Measurements from ENCODE around the gene UNC79. TPM values are rescaled to one million over a fixed set of nuclear protein-coding genes. Genes with fewer than 3 reads are reported as not detected.

UNC79 gene
- polyA plus RNA-seq, 3 donors = 0.01 to 0.02 TPM; not detected in 1

DNA sequence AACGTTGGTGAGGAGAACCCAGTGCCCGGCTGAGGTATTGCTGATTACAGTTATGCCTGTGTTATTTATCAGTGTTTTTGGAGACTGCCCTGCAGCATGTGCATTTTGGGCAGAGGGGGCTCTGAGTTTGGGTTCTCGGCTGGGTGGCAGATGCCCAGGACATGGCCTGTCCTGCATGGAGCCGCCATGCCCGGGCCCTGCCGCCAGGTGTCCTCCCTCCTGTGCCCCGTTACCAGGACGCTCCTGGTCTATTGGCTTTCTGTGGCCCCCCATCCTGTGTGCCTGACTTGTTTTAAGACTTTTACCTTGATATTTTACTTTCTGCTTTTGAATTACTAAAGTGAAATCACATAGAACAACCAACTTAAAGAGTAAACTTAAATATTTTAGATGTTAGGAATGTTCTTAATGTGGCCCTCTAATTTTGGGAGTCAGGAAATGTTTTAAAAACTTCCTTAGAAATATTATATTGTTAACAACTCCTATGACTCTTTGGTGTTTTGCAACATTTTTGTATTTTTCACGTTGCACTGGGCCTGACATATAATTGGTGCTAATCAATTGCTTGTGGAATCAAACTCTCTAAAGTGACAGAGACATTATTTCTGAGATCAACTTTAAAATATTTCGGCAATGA is 305.8 kb downstream of the UNC79 start:
- Mint-ChIP-seq H3K36me3 (no peaks in the 10 kb centered on the region), H3K27ac (no peak overlapping the region), H3K27me3 (ENCODE audit: low read depth in 3 of 3) (peaks cover 2 to 7% (median 4%) of the 10 kb centered on the region in 3 donors), H3K4me3 (no peak overlapping the region), H3K4me1 (no peaks in the 10 kb centered on the region), H3K9me3 (peaks cover 0 to 2% (median 0%) of the 10 kb centered on the region in 7 donors)
- intact Hi-C loops (cut with micrococcal nuclease) = no loop called here
- no peaks in the 10 kb centered on the region for H3K4me1 ChIP-seq (ENCODE audit: control insufficient read depth in 1 of 2, insufficient read depth in 2 of 2, low read length in 2 of 2)
- H3K79me2 ChIP-seq (ENCODE audit: insufficient read depth, low read length) = no peaks in the 10 kb centered on the region
- DNase-seq = no peak
- TF ChIP-seq CTCF (IDR thresholded peaks at IDR 0.05) = no peak
- no peaks in the 10 kb centered on the region for H3K27me3 ChIP-seq (ENCODE audit: control insufficient read depth in 2 of 2, insufficient read depth in 2 of 2, low read length in 2 of 2)
- no peaks in the 10 kb centered on the region for H3K9me3 ChIP-seq (replicated peaks in 1 of 2; ENCODE audit: control insufficient read depth in 1 of 2, insufficient read depth in 1 of 2, low read length in 2 of 2)
- no peaks in the 10 kb centered on the region for H4K20me1 ChIP-seq (ENCODE audit: insufficient read depth, low read length)
- no peak overlapping the region for H2AFZ ChIP-seq (ENCODE audit: insufficient read depth, low read depth, low read length, poor library complexity, severe bottlenecking)
- H3K4me3 ChIP-seq (replicated peaks in 1 of 3; ENCODE audit: low read depth in 2 of 3, low read length in 3 of 3) = no peak overlapping the region
- H3K4me2 ChIP-seq (replicated peaks; ENCODE audit: extremely low read depth, low read length, poor library complexity, severe bottlenecking) = no peak overlapping the region
- no peak overlapping the region for H3K9ac ChIP-seq (ENCODE audit: insufficient read depth, low read length, poor library complexity, severe bottlenecking)
- H3K36me3 ChIP-seq (replicated peaks in 1 of 2; ENCODE audit: control insufficient read depth in 1 of 2, insufficient read depth in 2 of 2, low read length in 2 of 2) = no peaks in the 10 kb centered on the region
- no peak overlapping the region for H3K27ac ChIP-seq (ENCODE audit: low read depth in 1 of 2, low read length in 2 of 2)
- 89% methylated on average over 6 of the region's 10 CpGs for WGBS (ENCODE audit: insufficient coverage)

DNA sequence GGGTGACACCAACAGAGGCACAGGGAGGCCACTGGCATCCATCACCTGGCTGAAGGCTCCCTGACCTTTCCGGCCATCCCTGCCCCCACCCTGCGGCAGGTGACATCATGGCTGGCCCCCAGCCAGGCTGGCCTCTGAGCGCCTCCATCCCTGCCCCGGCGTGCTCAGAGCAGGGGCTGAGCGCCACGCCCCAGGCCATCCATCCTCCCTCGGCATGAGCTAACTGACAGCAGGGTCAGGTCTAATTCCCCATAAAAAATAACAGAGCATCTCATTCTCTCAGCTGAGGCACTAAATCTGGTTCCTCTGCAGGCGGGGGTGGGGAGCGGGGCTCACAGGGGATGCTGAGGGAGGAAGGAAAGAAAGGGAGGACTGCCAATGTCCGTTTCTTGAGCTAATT is 306.9 kb downstream of the UNC79 start:
- Mint-ChIP-seq H3K36me3 (no peaks in the 10 kb centered on the region), H3K9me3 (peaks cover 0 to 2% (median 0%) of the 10 kb centered on the region in 7 donors), H3K4me3 (no peak overlapping the region), H3K27me3 (ENCODE audit: low read depth in 3 of 3) (peaks cover 3 to 5% (median 4%) of the 10 kb centered on the region in 3 donors), H3K27ac (no peak overlapping the region), H3K4me1 (no peaks in the 10 kb centered on the region)
- Histone ChIP-seq H4K20me1 (ENCODE audit: insufficient read depth, low read length) (no peaks in the 10 kb centered on the region), H3K27me3 (ENCODE audit: control insufficient read depth in 2 of 2, insufficient read depth in 2 of 2, low read length in 2 of 2) (no peaks in the 10 kb centered on the region), H3K4me3 (replicated peaks in 1 of 3; ENCODE audit: low read depth in 2 of 3, low read length in 3 of 3) (no peak overlapping the region), H2AFZ (ENCODE audit: insufficient read depth, low read depth, low read length, poor library complexity, severe bottlenecking) (no peak overlapping the region), H3K4me1 (ENCODE audit: control insufficient read depth in 1 of 2, insufficient read depth in 2 of 2, low read length in 2 of 2) (no peaks in the 10 kb centered on the region), H3K9me3 (replicated peaks in 1 of 2; ENCODE audit: control insufficient read depth in 1 of 2, insufficient read depth in 1 of 2, low read length in 2 of 2) (no peaks in the 10 kb centered on the region), H3K36me3 (replicated peaks in 1 of 2; ENCODE audit: control insufficient read depth in 1 of 2, insufficient read depth in 2 of 2, low read length in 2 of 2) (no peaks in the 10 kb centered on the region), H3K9ac (ENCODE audit: insufficient read depth, low read length, poor library complexity, severe bottlenecking) (no peak overlapping the region), H3K79me2 (ENCODE audit: insufficient read depth, low read length) (no peaks in the 10 kb centered on the region), H3K27ac (ENCODE audit: low read depth in 1 of 2, low read length in 2 of 2) (no peak overlapping the region), H3K4me2 (replicated peaks; ENCODE audit: extremely low read depth, low read length, poor library complexity, severe bottlenecking) (no peak overlapping the region)
- no peak for DNase-seq
- intact Hi-C loops (cut with micrococcal nuclease) = no loop called here
- TF ChIP-seq CTCF (IDR thresholded peaks at IDR 0.05) = no peak
- 92% methylated on average over 9 of the region's 11 CpGs for WGBS (ENCODE audit: insufficient coverage)

Measured in CD14-positive monocyte (primary cell).